ENCODE results near the gene CNOT6L.

GRCh38 chr4:77676842-77677241, 142.3 kb downstream of the CNOT6L start:
- TF ChIP-seq POLR2A (IDR thresholded peaks at IDR 0.05) (no peak), CTCF (IDR thresholded peaks at IDR 0.05) (no peak)
